ENCODE data around the gene NACC2. TPM values are rescaled to one million over a fixed set of nuclear protein-coding genes. Genes with fewer than 3 reads are reported as not detected.

NACC2 gene
- total and polyA plus RNA-seq, 2 of the 8 experiments (the other 6 are each of a cell fraction or from before 2014, with no cell fraction given): 8.3 to 14.0 TPM

DNA sequence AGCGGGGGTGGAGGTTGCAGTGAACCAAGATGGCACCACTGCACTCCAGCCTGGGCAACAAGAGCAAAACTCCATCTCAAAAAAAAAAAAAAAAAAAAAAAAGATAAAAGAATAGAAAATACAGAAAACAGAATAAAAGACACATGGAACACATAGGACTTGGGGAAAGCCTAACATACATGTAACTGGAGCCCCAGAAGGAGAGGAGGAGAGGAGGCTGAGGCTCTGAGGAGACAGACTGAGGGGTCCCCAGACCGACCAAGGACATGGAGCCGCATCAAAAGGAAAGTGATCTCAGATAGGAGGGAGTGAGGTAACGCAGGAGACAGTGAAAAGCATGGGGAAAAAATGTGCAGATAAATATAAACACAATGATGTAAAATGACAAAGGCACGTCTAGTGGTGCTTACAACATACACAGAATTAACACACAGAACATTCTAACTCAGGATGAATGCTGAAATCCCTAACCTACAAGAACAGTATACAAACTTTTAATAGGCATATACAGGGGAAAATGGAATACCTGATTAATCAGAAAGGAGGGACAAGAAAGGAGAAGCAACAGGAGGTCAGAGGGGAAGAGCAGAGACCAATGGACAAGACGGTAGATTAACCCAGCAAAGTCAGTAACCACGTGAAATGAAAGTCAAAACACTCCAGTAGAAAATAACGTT lies 68.7 kb downstream of the NACC2 start (continued):
- TF ChIP-seq CTCF (IDR thresholded peaks at IDR 0.05; ENCODE audit: control extremely low read depth in 1 of 3, insufficient read depth in 1 of 3, low read depth in 1 of 3, low read length in 3 of 3): no peak
- no peak for TF ChIP-seq SRF (IDR thresholded peaks at IDR 0.05; ENCODE audit: low read depth, low read length)
